Posterior cingulate gyrus (tissue), 11 donors: ENCODE data around the gene PRMT6.
"Not testable (repeated sequence)": the region's sequence is repeated elsewhere in the genome, so short reads cannot be mapped to it uniquely, and the experiment has no call there.

Experiments
- DNase-seq, 10 donors: peaks; one replicate each; pipeline versions ENCODE4 v3.0.0 to v3.0.0-alpha.2; 2020 to 2021; ENCODE audit warnings: mixed read lengths in 3 of 10
- intact Hi-C: fragments of 100-400 bp; cut with DNase I; formaldehyde crosslinking; loops from one replicate; pipeline ENCODE4 v1.15.1; 2023

PRMT6 gene

DNA sequence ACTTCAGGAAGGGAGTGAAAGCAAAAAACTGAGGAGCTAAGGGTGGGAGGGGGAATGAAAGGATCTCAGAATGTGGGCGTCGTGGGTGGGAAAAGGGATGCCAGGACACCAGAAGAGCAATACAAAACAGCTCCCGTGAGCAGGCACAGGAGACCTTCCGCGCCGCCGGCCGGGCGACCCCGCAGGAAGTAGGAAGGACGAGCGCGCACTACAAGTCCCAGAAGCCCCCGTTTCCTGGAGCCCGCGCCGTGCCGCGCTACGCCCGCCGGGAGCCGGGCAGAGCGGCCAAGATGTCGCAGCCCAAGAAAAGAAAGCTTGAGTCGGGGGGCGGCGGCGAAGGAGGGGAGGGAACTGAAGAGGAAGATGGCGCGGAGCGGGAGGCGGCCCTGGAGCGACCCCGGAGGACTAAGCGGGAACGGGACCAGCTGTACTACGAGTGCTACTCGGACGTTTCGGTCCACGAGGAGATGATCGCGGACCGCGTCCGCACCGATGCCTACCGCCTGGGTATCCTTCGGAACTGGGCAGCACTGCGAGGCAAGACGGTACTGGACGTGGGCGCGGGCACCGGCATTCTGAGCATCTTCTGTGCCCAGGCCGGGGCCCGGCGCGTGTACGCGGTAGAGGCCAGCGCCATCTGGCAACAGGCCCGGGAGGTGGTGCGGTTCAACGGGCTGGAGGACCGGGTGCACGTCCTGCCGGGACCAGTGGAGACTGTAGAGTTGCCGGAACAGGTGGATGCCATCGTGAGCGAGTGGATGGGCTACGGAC lies at the start of gene PRMT6:
TSS of gene PRMT6 (plus strand) at position 249 of the 771 bp plus-strand sequence. CDS start at position 291, 42 bp downstream.
- intact Hi-C loops = loop anchor here (1.0 kb wide), 1 partner anchor 84 kb away; no protein-coding TSS in a partner anchor
- DNase-seq = peak; percentile 70 to 97 (median 82)

DNA sequence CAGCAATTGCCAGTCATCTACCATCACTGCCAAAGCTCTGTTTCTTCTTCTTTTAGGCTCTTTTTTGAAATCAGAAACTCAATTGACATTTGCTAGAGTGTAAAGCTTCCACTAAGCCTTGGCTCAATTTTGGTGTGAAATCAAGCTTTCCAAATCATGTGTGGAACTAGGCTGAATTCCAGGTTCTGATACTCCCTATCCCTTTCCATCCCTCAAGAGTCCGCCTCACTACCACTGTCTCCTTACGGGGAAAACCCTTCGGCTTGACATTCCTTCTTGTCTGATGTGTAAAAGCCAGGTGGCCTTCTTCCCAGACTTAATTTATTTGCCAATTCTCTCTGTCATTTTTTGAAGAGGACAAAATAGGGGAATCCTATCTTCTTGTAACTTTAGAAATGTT lies 47.2 kb upstream of the PRMT6 start:
- no peak for DNase-seq
- intact Hi-C loops = no loop called here

DNA sequence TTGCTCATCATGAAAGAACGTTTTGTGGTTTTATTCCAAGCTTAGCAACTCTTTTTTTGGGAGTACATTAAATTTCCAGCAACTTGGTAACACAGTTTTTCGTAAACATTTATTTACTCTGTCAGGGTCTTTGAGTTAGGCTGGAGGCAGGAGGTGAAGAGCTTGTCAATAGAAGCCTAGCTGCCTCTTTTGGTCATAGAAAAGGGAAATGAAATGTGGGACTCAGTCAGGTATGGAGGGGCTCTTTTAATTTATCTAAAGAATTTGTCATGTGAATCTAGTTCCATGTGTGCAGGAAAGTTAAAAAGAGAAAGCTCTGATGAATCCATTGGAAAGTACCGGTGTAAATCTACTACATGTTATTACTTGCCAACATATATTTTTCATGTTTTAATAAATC lies 45.9 kb upstream of the PRMT6 start:
- intact Hi-C loops = no loop called here
- DNase-seq = no peak

DNA sequence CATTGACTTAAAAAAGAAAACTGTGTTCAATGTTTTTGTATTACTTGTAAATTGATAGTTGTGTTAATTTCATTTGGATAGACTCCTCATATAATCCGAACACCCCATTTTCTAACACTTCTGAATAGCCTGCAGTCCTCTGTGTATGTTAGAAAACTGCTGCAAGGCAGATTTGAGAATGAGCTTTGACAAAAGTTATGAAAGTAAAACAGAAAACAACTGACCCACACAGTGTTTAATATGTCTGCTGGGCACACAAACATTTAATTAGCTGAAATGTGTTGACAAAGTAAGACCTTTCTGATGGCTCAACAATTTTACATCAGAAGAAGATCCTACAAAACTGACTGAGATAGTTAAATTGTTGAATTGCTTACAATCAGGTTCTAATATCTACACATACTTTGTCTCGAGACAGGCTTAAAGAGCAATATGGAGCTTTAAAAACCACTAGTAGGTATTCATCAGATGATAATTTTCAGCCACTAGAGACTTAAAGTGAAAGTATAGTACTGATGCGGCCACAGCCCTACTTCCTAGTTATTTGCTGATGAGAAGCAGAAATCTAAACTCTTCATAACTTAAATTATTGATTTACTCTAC lies 40.0 kb upstream of the PRMT6 start:
- intact Hi-C loops = no loop called here
- no peak for DNase-seq

DNA sequence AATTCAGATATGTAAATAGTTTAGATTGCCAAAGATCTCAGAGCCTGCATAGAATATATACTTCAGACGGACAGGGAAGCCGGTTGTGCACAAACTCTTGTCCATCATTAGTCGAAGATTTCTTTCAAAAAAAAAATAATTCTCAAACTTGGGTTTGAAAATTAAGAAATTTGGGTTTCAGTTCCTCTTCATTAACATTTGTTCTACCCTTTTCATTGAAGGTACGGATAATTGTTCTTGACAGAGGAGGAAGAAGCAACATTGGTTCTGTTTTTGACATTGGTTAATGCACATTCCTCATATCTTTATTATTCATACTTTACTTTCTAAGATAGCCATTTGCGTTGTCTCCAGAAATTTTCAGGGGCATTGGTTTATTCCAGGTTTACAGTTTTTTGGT lies 38.0 kb upstream of the PRMT6 start:
- intact Hi-C loops = no loop called here
- DNase-seq = no peak

DNA sequence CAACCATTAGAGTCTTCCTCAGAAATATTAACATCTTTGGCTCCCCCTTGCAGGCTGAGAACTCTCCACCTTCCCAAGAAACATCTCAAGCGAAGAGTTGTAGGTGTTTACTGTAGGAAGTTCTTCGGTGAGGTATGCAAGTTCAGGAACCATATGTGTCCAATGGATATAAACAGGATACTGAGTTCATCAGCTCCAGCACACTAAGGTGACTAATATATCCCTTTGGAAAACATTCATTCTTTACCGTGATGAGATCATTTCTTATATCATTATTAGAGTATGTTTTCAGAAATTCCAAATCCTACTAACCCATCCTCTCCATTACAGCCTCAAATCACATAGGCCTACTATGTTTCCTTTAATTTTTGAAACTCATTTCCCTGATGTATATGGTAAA lies 37.3 kb upstream of the PRMT6 start:
- DNase-seq = no peak

DNA sequence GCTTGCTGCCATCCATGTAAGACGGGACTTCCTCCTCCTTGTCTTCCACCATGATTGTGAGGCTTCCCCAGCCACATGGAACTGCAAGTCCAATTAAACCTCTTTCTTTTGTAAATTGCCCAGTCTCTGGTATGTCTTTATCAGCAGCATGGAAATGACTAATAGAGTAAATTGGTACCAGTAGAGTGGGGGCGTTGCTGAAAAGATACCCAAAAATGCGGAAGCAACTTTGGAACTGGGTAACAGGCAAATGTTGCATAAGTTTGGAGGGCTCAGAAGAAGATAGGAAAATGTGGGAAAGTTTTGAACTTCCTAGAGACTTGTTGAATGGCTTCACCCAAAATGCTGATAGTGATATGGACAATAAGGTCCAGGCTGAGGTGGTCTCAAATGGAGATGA lies 17.6 kb upstream of the PRMT6 start:
- DNase-seq, intact Hi-C loops: not testable (repeated sequence)

More for the DNA sequence above, 37.3 kb upstream of the PRMT6 start:
- intact Hi-C loops = no loop called here

DNA sequence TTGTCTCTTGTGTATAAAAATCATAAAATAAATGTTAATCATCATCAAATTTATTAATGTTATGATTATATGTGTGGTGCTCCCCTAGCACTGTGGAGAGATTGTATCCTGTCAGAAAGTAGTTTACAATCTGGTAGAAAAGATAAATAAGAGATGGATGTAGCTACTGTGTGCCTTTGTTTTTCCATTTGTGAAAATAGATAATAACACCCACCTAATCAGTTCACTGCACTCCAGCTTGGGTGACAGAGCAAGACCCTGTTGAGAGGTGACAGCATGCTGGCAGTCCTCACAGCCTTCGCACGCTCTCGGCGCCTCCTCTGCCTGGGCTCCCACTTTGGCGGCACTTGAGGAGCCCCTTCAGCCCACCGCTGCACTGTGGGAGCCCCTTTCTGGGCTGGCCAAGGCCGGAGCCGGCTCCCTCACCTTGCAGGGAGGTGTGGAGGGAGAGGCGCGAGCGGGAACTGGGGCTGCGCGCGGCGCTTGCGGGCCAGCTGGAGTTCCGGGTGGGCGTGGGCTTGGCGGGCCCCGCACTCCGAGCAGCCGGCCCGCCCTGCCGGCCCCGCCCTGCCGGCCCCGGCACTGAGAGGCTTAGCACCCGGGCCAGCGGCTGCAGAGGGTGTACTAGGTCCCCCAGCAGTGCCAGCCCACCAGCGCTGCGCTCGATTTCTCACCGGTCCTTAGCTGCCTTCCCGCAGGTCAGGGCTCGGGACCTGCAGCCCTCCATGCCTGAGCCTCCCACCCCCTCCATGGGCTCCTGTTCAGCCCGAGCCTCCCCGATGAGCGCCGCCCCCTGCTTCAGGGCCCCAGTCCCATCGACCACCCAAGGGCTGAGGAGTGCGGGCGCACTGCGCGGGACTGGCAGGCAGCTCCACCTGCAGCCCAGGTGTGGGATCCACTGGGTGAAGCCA lies 11.9 kb upstream of the PRMT6 start:
- intact Hi-C loops = not testable (repeated sequence)
- DNase-seq = peak in 2 of 10 donors; percentile 67 to 73

DNA sequence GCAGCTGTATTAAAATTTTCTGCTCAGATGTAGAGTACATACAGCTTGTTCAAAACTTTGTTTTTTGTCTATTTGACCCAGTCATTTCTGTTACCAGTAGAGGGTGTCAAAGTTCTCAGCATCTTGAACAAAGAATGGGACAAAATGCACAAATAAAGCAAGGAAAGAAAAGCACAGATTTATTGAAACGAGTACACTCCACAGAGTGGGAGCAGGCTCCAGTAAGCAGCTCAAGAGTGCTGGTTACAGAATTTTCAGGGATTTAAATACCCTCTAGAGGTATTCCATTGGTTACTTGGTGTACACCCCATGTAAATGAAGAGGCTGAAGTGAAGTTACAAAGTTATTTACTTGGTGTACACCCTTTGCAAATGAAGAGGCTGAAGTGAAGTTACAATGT lies 8.9 kb upstream of the PRMT6 start:
- intact Hi-C loops = no loop called here
- no peak for DNase-seq

DNA sequence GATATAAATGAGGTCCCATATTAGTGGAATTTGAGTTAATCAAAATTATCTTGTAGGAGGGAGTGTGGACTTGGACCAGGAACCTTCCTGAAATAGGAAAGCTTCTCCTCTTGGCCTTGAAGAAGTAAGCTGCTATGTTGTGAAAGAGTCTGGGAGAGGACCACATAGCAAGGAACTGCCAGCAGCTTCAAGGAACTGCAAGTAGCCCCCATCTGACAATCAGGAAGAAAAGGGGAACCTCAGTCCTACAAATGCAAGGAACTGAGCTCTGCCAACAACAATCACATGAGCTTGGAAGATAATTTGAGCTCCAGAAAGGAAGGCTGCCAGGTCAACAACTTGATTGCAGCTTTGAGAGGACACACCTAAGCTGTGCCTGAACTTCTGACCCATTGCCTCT lies 8.2 kb upstream of the PRMT6 start:
- DNase-seq = no peak
- intact Hi-C loops = no loop called here

DNA sequence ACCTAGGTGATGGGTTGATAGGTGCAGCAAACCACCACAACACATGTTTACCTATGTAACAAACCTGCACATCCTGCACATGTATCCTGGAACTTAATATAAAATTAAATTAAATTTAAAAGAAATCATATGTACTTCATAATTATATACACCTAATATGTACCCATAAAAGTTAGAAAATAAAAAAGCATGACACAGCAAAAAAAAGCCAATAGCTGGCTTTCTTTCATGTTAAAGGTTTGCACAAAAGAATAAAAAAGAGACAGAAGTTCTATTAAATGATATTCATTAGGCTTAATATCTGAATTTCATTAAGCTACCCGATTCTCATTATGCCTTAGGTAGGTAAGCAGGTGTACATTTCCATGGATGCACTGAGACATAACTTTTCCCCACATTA lies 5.2 kb upstream of the PRMT6 start:
- intact Hi-C loops = no loop called here

DNA sequence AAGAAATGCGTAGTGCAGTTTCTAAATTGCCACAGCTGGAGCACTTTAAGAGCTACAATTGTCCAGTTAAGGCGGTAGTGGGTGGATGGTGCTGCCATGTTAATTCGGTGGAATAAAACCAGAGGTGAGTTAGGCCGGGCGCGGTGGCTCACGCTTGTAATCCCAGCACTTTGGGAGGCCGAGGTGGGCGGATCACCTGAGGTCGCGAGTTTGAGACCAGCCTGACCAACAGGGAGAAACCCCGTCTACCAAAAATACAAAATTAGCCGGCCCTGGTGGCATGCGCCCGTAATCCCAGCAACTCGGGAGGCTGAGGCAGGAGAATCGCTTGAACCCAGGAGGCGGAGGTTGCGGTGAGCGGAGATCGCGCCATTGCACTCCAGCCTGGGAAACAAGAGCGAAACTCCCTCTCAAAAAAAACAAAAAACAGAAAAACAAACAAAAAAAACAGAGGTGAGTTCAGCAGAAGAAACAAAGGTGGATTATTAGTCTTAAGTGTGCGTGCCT lies 502 bp upstream of the PRMT6 start:
- intact Hi-C loops = loop anchor here (1.0 kb wide), 1 partner anchor 84 kb away; no protein-coding TSS in a partner anchor
- DNase-seq = peak in 2 of 10 donors; percentile 52 to 55

More for the DNA sequence above, 5.2 kb upstream of the PRMT6 start:
- no peak for DNase-seq

DNA sequence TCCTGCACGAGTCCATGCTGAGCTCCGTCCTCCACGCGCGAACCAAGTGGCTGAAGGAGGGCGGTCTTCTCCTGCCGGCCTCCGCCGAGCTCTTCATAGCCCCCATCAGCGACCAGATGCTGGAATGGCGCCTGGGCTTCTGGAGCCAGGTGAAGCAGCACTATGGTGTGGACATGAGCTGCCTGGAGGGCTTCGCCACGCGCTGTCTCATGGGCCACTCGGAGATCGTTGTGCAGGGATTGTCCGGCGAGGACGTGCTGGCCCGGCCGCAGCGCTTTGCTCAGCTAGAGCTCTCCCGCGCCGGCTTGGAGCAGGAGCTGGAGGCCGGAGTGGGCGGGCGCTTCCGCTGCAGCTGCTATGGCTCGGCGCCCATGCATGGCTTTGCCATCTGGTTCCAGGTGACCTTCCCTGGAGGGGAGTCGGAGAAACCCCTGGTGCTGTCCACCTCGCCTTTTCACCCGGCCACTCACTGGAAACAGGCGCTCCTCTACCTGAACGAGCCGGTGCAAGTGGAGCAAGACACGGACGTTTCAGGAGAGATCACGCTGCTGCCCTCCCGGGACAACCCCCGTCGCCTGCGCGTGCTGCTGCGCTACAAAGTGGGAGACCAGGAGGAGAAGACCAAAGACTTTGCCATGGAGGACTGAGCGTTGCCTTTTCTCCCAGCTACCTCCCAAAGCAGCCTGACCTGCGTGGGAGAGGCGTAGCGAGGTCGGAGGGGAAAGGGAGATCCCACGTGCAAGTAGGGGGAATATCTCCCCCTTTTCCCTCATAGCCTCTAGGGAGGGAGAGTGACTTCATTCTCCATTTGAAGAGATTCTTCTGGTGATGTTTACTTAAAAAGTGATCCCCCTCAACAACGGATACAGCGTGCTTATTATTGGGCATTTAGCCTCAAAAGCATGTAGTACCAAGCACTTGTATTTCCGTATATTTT lies 991 bp downstream of the PRMT6 start:
- intact Hi-C loops = no loop called here
- peak; percentile 36 to 95 (median 66) for DNase-seq

DNA sequence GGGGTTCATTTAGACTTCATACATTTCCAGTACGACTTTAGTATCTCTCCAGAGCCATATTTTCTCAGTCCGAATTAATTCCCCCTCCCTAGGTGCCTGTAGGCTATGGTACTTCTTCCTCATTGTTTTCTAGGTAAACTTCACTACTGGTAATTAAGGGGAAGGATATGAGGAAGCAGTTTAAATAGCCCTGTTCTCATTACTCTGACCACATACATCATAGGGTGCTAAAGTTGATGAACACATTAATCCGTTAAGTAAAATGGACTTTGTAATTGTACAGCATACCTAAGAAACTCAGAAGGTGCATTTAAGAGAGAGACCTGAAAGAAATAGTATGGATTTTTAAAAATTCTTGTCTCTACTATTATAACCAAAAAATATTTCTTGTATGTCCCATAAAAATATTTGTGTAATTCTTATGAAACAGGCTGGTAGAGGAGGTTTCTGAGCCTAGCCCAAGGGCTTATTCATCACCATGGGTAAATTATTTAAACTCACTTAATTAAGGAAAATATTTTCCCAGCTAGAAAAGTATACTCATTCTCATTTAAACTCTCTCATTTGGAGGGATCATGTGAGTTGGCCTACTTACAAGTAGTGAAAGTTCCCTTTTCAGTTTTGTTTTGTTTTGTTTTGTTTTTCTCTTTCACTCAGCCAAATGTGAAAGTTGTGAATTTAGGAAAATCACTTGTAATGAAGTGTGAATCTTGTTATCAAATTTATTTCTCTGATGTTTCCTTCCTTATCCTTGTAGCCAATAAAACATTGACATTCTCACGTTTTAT lies 2.0 kb downstream of the PRMT6 start:
- intact Hi-C loops = no loop called here
- DNase-seq = no peak

DNA sequence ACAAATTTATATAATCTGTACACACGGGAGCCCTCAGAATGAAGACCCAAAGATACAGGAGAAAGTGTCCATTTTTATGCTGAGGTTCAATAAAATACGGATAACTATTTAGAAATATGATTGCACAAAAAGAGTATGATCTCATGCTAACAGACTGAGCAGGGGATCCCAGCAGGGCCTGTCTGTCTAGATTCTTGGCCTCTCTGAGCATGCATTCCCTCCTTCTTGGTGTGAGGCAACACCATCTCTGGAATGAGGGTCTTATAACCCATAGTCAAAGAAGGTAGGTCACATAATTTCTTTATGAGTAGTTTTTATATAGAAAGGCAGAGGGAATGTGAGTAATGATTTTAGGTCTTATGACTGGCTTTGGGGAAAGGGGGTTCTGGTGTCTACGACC lies 5.4 kb downstream of the PRMT6 start:
- intact Hi-C loops = no loop called here
- no peak for DNase-seq

DNA sequence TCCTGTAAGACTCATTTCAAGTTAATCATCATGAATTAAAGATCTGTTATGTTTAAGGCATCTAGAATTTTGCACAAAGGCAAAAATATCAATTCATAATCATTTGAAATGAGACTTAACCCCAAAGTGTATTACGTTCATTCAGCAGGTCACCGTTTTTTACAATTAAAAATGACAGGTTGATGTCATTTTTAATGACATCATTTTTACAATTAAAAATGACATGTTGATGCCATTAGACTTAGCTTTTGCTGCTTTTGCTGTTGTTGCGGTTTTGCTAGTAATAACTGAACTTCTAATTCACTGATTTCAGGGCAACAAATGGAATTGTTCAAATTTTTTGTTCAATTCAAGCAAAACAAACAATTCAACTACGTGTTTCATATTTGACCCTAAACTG lies 17.0 kb downstream of the PRMT6 start:
- no peak for DNase-seq
- intact Hi-C loops = no loop called here

DNA sequence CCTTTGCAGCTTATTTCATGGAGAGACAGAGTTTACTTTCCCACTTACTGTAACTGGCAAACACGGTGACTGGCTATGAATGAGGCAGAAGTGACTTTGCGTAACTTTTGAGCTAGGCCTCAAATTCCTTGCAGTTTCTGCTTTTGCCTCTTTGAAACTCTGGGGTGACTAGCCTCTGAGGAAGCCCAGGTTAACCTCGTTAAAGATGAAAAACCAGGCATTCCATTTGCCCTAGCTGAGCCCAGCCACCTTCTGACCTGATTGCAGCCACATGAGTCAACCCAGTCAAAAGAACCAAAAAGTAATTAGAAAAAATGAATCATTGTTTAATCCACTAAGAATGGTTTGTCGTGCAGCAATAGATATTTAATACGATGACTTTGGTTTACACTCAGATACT lies 20.4 kb downstream of the PRMT6 start:
- no peak for DNase-seq
- intact Hi-C loops = no loop called here

DNA sequence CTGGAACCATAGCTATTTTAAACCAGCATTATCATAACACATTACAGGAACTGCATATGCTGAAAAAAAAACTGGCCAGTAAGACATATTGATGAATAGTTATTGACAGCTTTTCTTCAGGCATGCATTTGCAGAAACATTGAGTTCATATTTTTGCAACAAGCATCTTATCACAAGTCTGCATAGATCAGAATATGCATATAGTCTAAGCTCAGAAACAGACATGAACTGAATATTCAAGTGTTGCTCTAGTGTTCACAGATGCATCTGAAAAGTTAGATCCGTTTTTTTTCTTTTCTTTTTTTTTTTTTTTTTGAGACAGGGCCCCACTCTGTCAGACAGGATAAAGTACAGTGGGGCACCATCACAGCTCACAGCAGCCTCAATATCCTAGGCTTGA lies 22.8 kb downstream of the PRMT6 start:
- DNase-seq = no peak
- intact Hi-C loops = no loop called here

DNA sequence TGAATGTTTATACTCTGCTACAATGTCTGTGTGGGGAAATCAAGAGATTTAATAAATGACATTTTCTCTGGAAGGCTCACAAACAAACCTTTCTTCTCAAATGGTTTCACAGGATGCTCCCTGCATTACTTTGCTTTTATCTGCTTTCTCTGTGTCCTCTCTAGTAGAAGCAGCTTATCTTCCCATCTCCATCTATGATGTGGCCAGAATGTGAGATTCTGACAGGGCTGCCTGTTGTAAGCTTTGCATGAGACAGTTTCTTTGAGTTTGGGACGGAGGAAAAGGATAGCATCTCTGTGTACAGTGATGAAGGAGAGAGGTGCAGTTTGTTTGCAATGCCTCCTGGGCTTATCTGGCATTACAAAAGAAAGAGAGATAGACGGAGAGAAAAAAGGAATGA lies 24.6 kb downstream of the PRMT6 start:
- intact Hi-C loops = no loop called here
- DNase-seq = no peak
